NCI-H1930 (cell line): ENCODE data around the gene IL6ST.
"Not testable (repeated sequence)": the region's sequence is repeated elsewhere in the genome, so short reads cannot be mapped to it uniquely, and the experiment has no call there.

Experiments used
- DNase-seq, 2 experiments: peaks; one replicate each; lab custom pipeline; 2025; lab: John Stamatoyannopoulos, UW

IL6ST gene

GRCh38 chr5:55960779-55961178 lies 34.0 kb downstream of the IL6ST start:
- no peak for DNase-seq

- no peak for DNase-seq
Observed at GRCh38 chr5:55959208-55959607, 35.6 kb downstream of the IL6ST start.

DNA sequence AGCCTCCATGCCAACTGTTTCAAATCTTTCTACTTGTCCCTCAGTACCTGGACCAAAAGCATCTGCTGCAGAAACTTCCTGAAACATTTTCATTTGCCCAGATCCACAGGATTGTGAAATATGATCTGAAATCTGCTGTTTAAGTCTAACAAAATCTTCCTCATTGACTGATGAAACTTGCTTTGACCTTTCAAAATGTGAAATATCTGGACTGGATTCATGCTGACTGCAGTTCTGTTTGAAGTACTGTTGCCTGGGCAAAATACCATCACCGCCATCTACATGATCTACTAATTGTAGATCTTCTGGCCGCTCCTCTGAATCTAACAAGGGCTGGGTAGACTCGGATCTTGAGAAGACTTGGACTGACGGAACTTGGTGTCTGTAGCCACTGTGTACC lies 53.6 kb downstream of the IL6ST start:
- not testable (repeated sequence) for DNase-seq

DNA sequence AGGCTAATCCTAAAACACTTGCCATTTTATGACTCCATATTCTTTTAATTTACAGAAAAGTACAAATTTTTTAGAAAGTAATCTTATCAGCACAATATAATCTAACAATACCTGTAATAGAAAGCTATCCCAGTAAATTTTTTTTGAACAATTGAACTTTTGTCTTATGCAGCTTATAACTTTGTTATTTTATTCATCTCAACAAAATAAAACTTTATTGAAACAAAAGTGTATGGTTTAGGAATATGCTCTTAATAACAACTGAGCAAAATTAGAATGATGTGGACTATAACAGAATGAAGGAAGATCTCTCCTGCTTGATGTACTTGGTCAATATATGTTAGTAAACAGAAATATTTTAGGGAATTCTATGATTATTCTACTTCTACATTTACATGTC lies 57.2 kb downstream of the IL6ST start:
- not testable (repeated sequence) for DNase-seq

GRCh38 chr5:55936100-55936693 lies 58.6 kb downstream of the IL6ST start:
- DNase-seq, result peak; percentile 17 to 33

DNA sequence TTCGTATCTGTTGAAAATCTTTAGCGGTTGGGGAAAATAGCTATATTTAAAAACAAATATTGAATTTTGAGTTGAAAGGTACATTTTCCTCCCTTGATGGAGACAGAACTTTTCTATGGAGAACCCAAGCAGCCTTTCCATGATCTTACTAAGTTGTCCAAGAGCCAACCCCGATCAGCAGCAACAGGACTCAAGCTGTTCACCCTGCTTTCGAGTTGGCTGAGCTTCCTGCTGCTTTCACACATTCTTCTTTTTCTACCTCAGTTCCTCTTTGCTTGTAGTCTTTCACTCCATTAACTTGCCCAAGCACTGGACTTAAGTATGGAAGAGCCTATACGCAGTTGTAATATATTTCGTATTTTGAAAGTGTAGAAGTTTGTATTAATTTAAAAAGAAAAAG lies 59.4 kb downstream of the IL6ST start:
- DNase-seq, result no peak

- no peak for DNase-seq
Observed at GRCh38 chr5:55934720-55935119, 60.0 kb downstream of the IL6ST start.

DNA sequence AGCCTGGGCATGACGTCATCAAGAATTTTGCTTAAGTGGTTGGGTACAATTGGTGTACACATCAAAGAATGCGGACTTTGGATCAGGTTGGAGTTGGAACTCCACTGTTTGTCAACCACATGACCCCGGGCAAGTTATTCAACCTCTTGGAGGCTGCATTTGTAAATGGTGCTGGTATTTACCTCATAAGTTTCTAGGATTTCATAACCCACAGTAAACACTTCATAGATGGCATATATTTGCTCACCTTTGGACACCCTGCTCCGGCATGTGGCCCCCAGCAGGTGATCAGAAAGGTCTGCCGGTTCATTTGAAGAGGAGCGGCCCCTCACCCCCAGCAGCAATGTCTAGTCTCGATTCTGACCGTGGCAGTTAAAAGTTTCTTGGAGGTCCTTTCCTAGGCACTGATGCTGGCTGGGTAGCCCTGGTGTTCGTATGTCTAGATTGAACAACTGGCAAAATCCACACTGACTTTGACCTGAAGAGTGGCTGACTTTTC lies 60.6 kb downstream of the IL6ST start:
- no peak for DNase-seq

- no peak for DNase-seq
Observed at GRCh38 chr5:55933377-55934114, 61.2 kb downstream of the IL6ST start.

DNA sequence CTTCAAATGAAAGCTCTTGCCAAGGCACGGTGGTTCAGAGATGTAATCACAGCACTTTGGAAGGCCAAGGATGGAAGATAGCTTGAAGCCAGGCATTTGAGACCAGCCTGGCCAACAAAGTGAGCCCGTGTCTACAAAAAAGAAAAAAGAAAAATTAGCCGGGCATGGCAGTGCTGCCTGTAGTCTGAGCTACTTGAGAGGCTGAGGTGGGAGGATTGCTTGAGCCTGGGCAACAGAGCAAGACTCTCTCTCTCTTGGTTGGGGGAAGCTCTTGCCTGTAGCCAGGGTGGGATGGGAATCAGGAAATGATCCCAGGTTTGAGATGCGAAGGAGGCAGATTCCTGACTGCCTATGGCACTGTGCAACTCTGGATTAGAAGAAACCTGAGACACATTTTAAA lies 62.1 kb downstream of the IL6ST start:
- DNase-seq, result no peak

- no peak for DNase-seq
Observed at GRCh38 chr5:55929020-55929799, 65.6 kb downstream of the IL6ST start.

GRCh38 chr5:55927861-55928655 lies 66.7 kb downstream of the IL6ST start:
- no peak for DNase-seq

- no peak for DNase-seq
Observed at GRCh38 chr5:55926476-55926875, 68.3 kb downstream of the IL6ST start.

GRCh38 chr5:55925712-55926111 lies 69.1 kb downstream of the IL6ST start:
- no peak for DNase-seq

- no peak for DNase-seq
Observed at GRCh38 chr5:55925181-55925580, 69.6 kb downstream of the IL6ST start.

- no peak for DNase-seq
Observed at GRCh38 chr5:55924744-55925143, 70.0 kb downstream of the IL6ST start.

- DNase-seq, result no peak
Observed at GRCh38 chr5:55923865-55924500, 70.8 kb downstream of the IL6ST start.

DNA sequence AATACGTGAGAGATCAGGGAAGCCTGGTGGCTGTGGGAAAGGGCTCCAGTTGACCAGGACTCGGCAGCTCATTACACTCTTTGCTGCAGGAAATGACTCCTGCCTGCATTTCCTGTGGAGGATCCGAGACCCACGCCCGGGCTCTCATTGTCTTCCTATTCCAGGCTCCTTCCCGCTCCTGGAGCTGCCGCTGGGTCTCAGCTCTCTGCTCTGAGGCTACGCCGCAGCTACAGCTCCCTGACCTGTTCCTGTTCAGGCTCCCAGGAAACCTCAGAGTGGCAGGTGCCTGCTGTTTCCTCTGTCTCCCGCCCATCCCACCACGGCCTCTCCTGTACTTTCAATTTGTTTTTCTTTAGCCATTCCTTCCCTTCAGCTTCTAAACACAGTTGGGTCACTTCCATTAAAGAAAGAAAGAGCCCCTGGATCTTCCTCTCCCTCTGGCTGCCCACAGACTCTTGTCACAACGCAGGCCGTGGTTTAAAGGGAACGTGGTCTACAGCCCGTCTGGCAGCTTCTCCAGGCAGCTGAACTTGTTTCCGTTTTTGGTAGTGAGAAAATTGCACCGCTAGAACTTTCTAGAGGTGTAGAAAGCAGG lies 71.5 kb downstream of the IL6ST start:
- no peak for DNase-seq

GRCh38 chr5:55921617-55922016 lies 73.1 kb downstream of the IL6ST start:
- no peak for DNase-seq

DNA sequence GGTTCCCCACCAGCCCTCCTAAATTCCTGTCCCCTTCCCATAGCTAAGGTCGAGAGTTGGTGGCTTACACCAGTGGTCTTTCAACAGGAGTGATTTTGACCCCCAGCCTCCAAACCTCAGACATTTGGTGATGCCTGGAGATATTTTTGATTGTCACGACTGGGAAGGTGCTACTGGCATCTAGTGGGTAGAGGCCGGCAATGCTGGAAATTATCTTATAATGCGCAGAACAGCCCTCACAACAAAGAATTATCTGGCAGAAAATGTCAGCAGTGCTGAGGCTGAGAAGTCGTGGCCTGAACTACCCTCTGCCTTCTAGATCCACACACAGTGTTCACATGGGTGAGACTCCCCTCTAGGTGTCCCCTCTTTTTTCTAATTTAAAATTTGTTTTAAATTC lies 74.0 kb downstream of the IL6ST start:
- no peak for DNase-seq

DNA sequence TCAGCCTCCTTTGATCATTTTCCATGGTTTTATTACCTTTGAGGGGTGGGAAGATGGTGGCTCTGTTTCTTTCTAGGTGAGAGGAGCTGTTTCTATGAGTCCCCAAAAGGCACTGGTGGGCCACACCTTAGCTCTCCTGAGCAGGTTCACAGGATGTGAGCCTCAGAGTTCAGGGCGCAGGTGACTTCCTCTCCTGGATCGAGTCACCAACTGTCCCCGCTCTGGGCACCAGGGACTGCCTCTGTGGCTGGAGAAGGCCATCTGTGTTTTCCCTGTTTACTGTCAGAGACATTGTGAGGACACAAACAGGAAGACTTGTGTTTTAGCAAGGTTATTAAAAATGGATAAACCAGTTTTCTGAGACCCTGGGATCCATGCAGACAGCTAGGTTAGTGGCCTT lies 75.1 kb downstream of the IL6ST start:
- DNase-seq, result no peak
